SK-N-SH (cell line): ENCODE measurements around the gene GRIN2A.

Source experiments
- FOSL2 ChIP-seq: IDR thresholded peaks from 2 replicates; pipeline ENCODE4 v1.4.0; 2012; ENCODE audit warnings: low read depth, mild to moderate bottlenecking, moderate library complexity, borderline replicate concordance
- FOXJ3 ChIP-seq: sonication (generic); formaldehyde crosslinking; IDR thresholded peaks from 2 replicates; pipeline ENCODE4 v1.5.1; 2020; ENCODE audit warnings: mild to moderate bottlenecking, missing genetic modification reagents
- GABPA ChIP-seq: IDR thresholded peaks from 2 replicates; pipeline ENCODE4 v1.4.0; 2012; ENCODE audit warnings: low read depth, mild to moderate bottlenecking
- POLR2AphosphoS5 ChIP-seq: IDR thresholded peaks from 2 replicates; pipeline ENCODE4 v1.6.1; 2012; ENCODE audit warnings: low read depth, low read length
- RAD21 ChIP-seq: IDR thresholded peaks from 2 replicates; pipeline ENCODE4 v1.6.1; 2012; ENCODE audit warnings: mild to moderate bottlenecking, low read length
- RXRA ChIP-seq: IDR thresholded peaks from 2 replicates; pipeline ENCODE4 v1.4.0; 2012; ENCODE audit warnings: low read depth, mild to moderate bottlenecking, borderline replicate concordance
- SMC3 ChIP-seq: IDR thresholded peaks from 2 replicates; pipeline ENCODE4 v1.6.1; 2012; ENCODE audit warnings: low read depth, low read length, improper control_type of control experiment
- TAF1 ChIP-seq: IDR thresholded peaks from 2 replicates; pipeline ENCODE4 v1.6.1; 2012; ENCODE audit warnings: low read depth, mild to moderate bottlenecking, low read length, moderate library complexity, borderline replicate concordance
- USF1 ChIP-seq: IDR thresholded peaks from 2 replicates; pipeline ENCODE4 v1.4.0; 2012; ENCODE audit warnings: low read depth, borderline replicate concordance
- TF ChIP-seq, protein P1 (sequence below): fragments of 200-600 bp; sonication (generic); IDR thresholded peaks from 2 replicates; pipeline ENCODE4 v1.6.1; 2017; ENCODE audit warnings: antibody characterized with exemption, mild to moderate bottlenecking, moderate library complexity

DNA sequence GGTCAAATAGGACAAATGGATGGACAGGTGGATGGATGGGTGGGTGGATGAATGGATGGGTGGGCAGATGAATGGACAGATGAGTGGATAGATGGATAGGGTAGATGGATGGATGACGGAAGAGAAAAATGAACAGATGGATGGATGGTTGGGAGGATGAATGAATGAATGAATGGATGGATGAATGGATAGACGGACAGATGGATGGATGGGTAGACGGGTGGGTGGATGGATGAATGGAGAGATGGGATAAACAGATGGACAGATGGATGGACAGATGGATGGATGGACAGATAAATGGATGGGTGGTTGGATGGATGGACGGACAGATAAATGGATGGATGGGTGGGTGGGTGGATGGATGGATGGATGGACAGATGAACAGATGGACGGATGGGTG is 232.8 kb downstream of the GRIN2A start:
- TF ChIP-seq RAD21 (no peak), USF1 (no peak), FOXJ3 (CRISPR knock-in tag) (no peak), POLR2AphosphoS5 (no peak), TAF1 (no peak), RXRA (no peak), GABPA (no peak), FOSL2 (no peak), SMC3 (no peak)
- TF ChIP-seq, protein P1, sequence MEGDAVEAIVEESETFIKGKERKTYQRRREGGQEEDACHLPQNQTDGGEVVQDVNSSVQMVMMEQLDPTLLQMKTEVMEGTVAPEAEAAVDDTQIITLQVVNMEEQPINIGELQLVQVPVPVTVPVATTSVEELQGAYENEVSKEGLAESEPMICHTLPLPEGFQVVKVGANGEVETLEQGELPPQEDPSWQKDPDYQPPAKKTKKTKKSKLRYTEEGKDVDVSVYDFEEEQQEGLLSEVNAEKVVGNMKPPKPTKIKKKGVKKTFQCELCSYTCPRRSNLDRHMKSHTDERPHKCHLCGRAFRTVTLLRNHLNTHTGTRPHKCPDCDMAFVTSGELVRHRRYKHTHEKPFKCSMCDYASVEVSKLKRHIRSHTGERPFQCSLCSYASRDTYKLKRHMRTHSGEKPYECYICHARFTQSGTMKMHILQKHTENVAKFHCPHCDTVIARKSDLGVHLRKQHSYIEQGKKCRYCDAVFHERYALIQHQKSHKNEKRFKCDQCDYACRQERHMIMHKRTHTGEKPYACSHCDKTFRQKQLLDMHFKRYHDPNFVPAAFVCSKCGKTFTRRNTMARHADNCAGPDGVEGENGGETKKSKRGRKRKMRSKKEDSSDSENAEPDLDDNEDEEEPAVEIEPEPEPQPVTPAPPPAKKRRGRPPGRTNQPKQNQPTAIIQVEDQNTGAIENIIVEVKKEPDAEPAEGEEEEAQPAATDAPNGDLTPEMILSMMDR = no peak
